Endothelial cell of umbilical vein (primary cell): Measurements from ENCODE around the gene SYT2. TPM values are rescaled to one million over a fixed set of nuclear protein-coding genes. Genes with fewer than 3 reads are reported as not detected.

Experiments
- BruUV-seq: library from RNA; stranded (reverse); fragments of 400-500 nt; replicated peaks from 2 replicates; lab custom pipeline; 2021; lab: Mats Ljungman, UMichigan
- CTCF ChIA-PET: fragments of 300-600, 350-600 bp; sonication (Branson Sonifier 250); formaldehyde crosslinking; loops from one replicate; lab custom pipeline; 2021; ENCODE audit warnings: antibody characterized with exemption, inconsistent platforms; lab: Charles Lee
- POLR2A ChIA-PET: fragments of 300-600, 350-600 bp; sonication (Branson Sonifier 250); formaldehyde crosslinking; loops from one replicate; lab custom pipeline; 2021; ENCODE audit warnings: antibody characterized with exemption, inconsistent platforms; lab: Charles Lee
- DNase-seq: peaks from one replicate; pipeline ENCODE4 v3.0.0-alpha.2; 2011; ENCODE audit warnings: low read depth, low spot score
- FAIRE-seq: peaks from 2 replicates; lab custom pipeline; 2011; peaks lifted over from hg19 to GRCh38; lab: Jason Lieb, UNC
- H2AFZ ChIP-seq: 2 replicates; pipeline ENCODE4 v1.6.0; 2012; ENCODE audit warnings: low read depth, low read length, control low read depth, inconsistent platforms
- H3K27ac ChIP-seq: 2 replicates; pipeline ENCODE4 v1.5.1; 2011; ENCODE audit warnings: low read depth, mild to moderate bottlenecking, control low read depth, low read length, moderate library complexity; ENCODE audit not compliant: insufficient read depth
- H3K27me3 ChIP-seq, 2 experiments: 2 replicates each; pipeline versions ENCODE4 v1.6.0 to v1.6.1; 2011; ENCODE audit warnings: low read length in 2 of 2, mixed read lengths in 1 of 2; ENCODE audit not compliant: control insufficient read depth in 2 of 2, insufficient read depth in 2 of 2
- H3K36me3 ChIP-seq, 2 experiments: 2 replicates in 1 of 2; 3 replicates in 1 of 2; pipeline ENCODE4 v1.5.1; 2011; ENCODE audit warnings: low read length in 2 of 2, mild to moderate bottlenecking in 1 of 2, moderate library complexity in 1 of 2; ENCODE audit not compliant: control insufficient read depth in 2 of 2, insufficient read depth in 2 of 2; ENCODE audit errors: extremely low read depth in 1 of 2
- H3K4me1 ChIP-seq: 3 replicates; pipeline ENCODE4 v1.5.1; 2011; ENCODE audit warnings: mild to moderate bottlenecking, low read length; ENCODE audit not compliant: control insufficient read depth, insufficient read depth; ENCODE audit errors: extremely low read depth
- H3K4me2 ChIP-seq: 2 replicates; pipeline ENCODE4 v1.6.1; 2011; ENCODE audit warnings: low read length, control low read depth, mixed read lengths; ENCODE audit not compliant: insufficient read depth
- H3K4me3 ChIP-seq, 3 experiments: fragments of 200-600 bp in 1 of 3; sonication (generic), shearing (Covaris generic) in 1 of 3; replicated peaks in 1 of 3; 2 replicates each; pipeline ENCODE4 v1.5.1; 2011 to 2016; ENCODE audit warnings: control low read depth in 3 of 3, low read length in 3 of 3, mild to moderate bottlenecking in 2 of 3, inconsistent platforms in 1 of 3, low read depth in 1 of 3, moderate library complexity in 1 of 3; ENCODE audit not compliant: insufficient read depth in 1 of 3
- H3K79me2 ChIP-seq: 2 replicates; pipeline ENCODE4 v1.6.0; 2012; ENCODE audit warnings: low read length, inconsistent platforms; ENCODE audit not compliant: control insufficient read depth, insufficient read depth
- H3K9ac ChIP-seq: replicated peaks from 2 replicates; pipeline ENCODE3; 2011; ENCODE audit warnings: low read length, control low read depth; ENCODE audit not compliant: insufficient read depth; ENCODE audit errors: extremely low read depth
- H3K9me1 ChIP-seq: replicated peaks from 3 replicates; pipeline ENCODE4 v1.6.0; 2011; ENCODE audit warnings: mild to moderate bottlenecking, low read length; ENCODE audit not compliant: control insufficient read depth, insufficient read depth; ENCODE audit errors: extremely low read depth
- H3K9me3 ChIP-seq: replicated peaks from 2 replicates; pipeline ENCODE4 v1.5.1; 2012; ENCODE audit warnings: low read length, inconsistent platforms; ENCODE audit not compliant: control insufficient read depth, insufficient read depth
- H4K20me1 ChIP-seq: replicated peaks from 2 replicates; pipeline ENCODE3; 2011; ENCODE audit warnings: mild to moderate bottlenecking, low read length; ENCODE audit not compliant: control insufficient read depth, insufficient read depth; ENCODE audit errors: extremely low read depth
- CTCF ChIP-seq, 2 donors: IDR thresholded peaks; 1 replicate in 1 of 2; 2 replicates in 1 of 2; pipeline ENCODE4 v1.5.1; 2011; ENCODE audit warnings: low read length in 2 of 2, mild to moderate bottlenecking in 2 of 2, moderate library complexity in 2 of 2, control low read depth in 1 of 2, inconsistent platforms in 1 of 2, low read depth in 1 of 2; ENCODE audit not compliant: insufficient read depth in 1 of 2; ENCODE audit errors: extremely low read depth in 1 of 2
- EZH2 ChIP-seq: IDR thresholded peaks from 2 replicates; pipeline ENCODE4 v1.6.1; 2012; ENCODE audit warnings: borderline replicate concordance, low read depth, mild to moderate bottlenecking, moderate library complexity, low read length, inconsistent platforms; ENCODE audit not compliant: severe bottlenecking
- FOS ChIP-seq: IDR thresholded peaks from 2 replicates; pipeline ENCODE4 v1.6.1; 2011; ENCODE audit warnings: mild to moderate bottlenecking, low read length, moderate library complexity, borderline replicate concordance; ENCODE audit not compliant: insufficient read depth
- GATA2 ChIP-seq: IDR thresholded peaks from 2 replicates; pipeline ENCODE4 v1.7.0; 2011; ENCODE audit warnings: low read depth, mild to moderate bottlenecking, moderate library complexity, mixed read lengths, low read length; ENCODE audit not compliant: insufficient read length, insufficient read depth
- JUN ChIP-seq: IDR thresholded peaks from 2 replicates; pipeline ENCODE4 v1.6.1; 2011; ENCODE audit warnings: borderline replicate concordance, low read depth; ENCODE audit not compliant: insufficient read length, insufficient read depth
- MAX ChIP-seq: IDR thresholded peaks from 2 replicates; pipeline ENCODE4 v1.6.1; 2011; ENCODE audit not compliant: insufficient read depth, insufficient read length
- MYC ChIP-seq: IDR thresholded peaks from one replicate; pipeline ENCODE4 v1.6.1; 2011; ENCODE audit warnings: mild to moderate bottlenecking, low read depth, low read length
- POLR2A ChIP-seq: IDR thresholded peaks from 2 replicates; pipeline ENCODE4 v1.6.1; 2012; ENCODE audit warnings: low read depth, mild to moderate bottlenecking, control low read depth, low read length
- POLR2AphosphoS5 ChIP-seq: IDR thresholded peaks from 2 replicates; pipeline ENCODE4 v1.6.1; 2012; ENCODE audit warnings: low read depth, mild to moderate bottlenecking, control low read depth, low read length, moderate library complexity; ENCODE audit not compliant: insufficient read depth
- dilution Hi-C: fragments of 300-500 bp; cut with MboI; formaldehyde crosslinking; loops from one replicate; pipeline ENCODE4 v1.15.0; 2019; ENCODE audit warnings: low sequenced_read_pairs; ENCODE audit not compliant: extremely low pct_ligation_motif_present
- intact Hi-C: fragments of 100-400 bp; cut with micrococcal nuclease; formaldehyde crosslinking; loops from one replicate; pipeline ENCODE4 v1.10.0; 2022
- polyA plus RNA-seq, 4 experiments: library from polyadenylated mRNA; depleted of rRNA in 3 of 4; stranded (reverse) in 3 of 4; unstranded in 1 of 4; fragments of >200 nt; gene quantifications; 2 replicates each; pipeline versions ENCODE4 v1.2.1 to v1.2.3, GENCODE V29; 2011 to 2012; ENCODE audit warnings: missing spikeins in 1 of 4
- total RNA-seq: library from RNA; stranded (reverse); gene quantifications from 2 replicates; pipeline ENCODE4 v1.2.3, GENCODE V29; 2021

Gene SYT2
- total and polyA plus RNA-seq, 2 donors (not counting 3 experiments of a cell fraction or from before 2014, with no cell fraction given): not detected

GRCh38 chr1:202708456-202709275, 1.6 kb downstream of the SYT2 start:
- no peak for TF ChIP-seq JUN
- TF ChIP-seq MAX: no peak
- no peak for TF ChIP-seq EZH2
- no peak for TF ChIP-seq MYC
- no peak for TF ChIP-seq POLR2A
- no peak for TF ChIP-seq FOS
- TF ChIP-seq POLR2AphosphoS5: no peak
- no peak for TF ChIP-seq GATA2
- no peak for TF ChIP-seq CTCF (IDR thresholded peaks at IDR 0.05; ENCODE audit: extremely low read depth in 1 of 2, insufficient read depth in 1 of 2, low read depth in 1 of 2, low read length in 2 of 2)
- CTCF ChIA-PET: interaction anchor here (3.0 kb wide), 1 partner anchor 11 kb away, joined by 16 read pairs; no protein-coding TSS in a partner anchor
- no peaks in the 10 kb centered on the region for H3K9me1 ChIP-seq
- H3K4me3 ChIP-seq: no peak overlapping the region
- no peaks in the 10 kb centered on the region for H3K9me3 ChIP-seq
- dilution Hi-C loops (no loop called here), intact Hi-C loops (no loop called here)
- H2AFZ ChIP-seq: no peak overlapping the region
- H3K79me2 ChIP-seq: no peaks in the 10 kb centered on the region
- no TSS peak for BruUV-seq
- H3K36me3 ChIP-seq: no peaks in the 10 kb centered on the region
- no peaks in the 10 kb centered on the region for H4K20me1 ChIP-seq
- no peak for FAIRE-seq
- POLR2A ChIA-PET: no interaction called here
- no peak overlapping the region for H3K4me2 ChIP-seq
- no peak overlapping the region for H3K27ac ChIP-seq
- peaks cover 20% of the 10 kb centered on the region for H3K4me1 ChIP-seq
- H3K27me3 ChIP-seq: peaks cover 47 to 57% of the 10 kb centered on the region in 2 experiments
- no peak overlapping the region for H3K9ac ChIP-seq
- DNase-seq: no peak
